Globus pallidus (tissue), 1 donor: ENCODE measurements around the gene PARD6A.
"Not testable (repeated sequence)": the region's sequence is repeated elsewhere in the genome, so short reads cannot be mapped to it uniquely, and the experiment has no call there.

Source experiments
- DNase-seq: peaks from one replicate; pipeline ENCODE4 v3.0.0-alpha.2; 2015; ENCODE audit warnings: low spot score

The PARD6A gene

GRCh38 chr16:67685388-67686112 is 24.8 kb downstream of the PARD6A start:
- DNase-seq = no peak

GRCh38 chr16:67693517-67694285 is 32.9 kb downstream of the PARD6A start:
- DNase-seq = not testable (repeated sequence)

GRCh38 chr16:67694611-67695010 is 33.9 kb downstream of the PARD6A start:
- DNase-seq = no peak

- DNase-seq = no peak
Observed at GRCh38 chr16:67697422-67698185, 36.8 kb downstream of the PARD6A start.

- DNase-seq = no peak
Observed at GRCh38 chr16:67699265-67699664, 38.5 kb downstream of the PARD6A start.

GRCh38 chr16:67701420-67701819 is 40.7 kb downstream of the PARD6A start:
- DNase-seq = no peak

- DNase-seq = no peak
Observed at GRCh38 chr16:67702130-67702529, 41.4 kb downstream of the PARD6A start.

GRCh38 chr16:67703626-67704025 is 42.9 kb downstream of the PARD6A start:
- no peak for DNase-seq

- DNase-seq = no peak
Observed at GRCh38 chr16:67704110-67704509, 43.4 kb downstream of the PARD6A start.

GRCh38 chr16:67707210-67707609 is 46.5 kb downstream of the PARD6A start:
- no peak for DNase-seq

GRCh38 chr16:67707790-67708189 is 47.0 kb downstream of the PARD6A start:
- no peak for DNase-seq

GRCh38 chr16:67708368-67708771 is 47.6 kb downstream of the PARD6A start:
- no peak for DNase-seq

GRCh38 chr16:67709050-67709449 is 48.3 kb downstream of the PARD6A start:
- DNase-seq = no peak

- DNase-seq = no peak
Observed at GRCh38 chr16:67710607-67711006, 49.8 kb downstream of the PARD6A start.
